ENCODE measurements around the gene COL16A1.

DNA sequence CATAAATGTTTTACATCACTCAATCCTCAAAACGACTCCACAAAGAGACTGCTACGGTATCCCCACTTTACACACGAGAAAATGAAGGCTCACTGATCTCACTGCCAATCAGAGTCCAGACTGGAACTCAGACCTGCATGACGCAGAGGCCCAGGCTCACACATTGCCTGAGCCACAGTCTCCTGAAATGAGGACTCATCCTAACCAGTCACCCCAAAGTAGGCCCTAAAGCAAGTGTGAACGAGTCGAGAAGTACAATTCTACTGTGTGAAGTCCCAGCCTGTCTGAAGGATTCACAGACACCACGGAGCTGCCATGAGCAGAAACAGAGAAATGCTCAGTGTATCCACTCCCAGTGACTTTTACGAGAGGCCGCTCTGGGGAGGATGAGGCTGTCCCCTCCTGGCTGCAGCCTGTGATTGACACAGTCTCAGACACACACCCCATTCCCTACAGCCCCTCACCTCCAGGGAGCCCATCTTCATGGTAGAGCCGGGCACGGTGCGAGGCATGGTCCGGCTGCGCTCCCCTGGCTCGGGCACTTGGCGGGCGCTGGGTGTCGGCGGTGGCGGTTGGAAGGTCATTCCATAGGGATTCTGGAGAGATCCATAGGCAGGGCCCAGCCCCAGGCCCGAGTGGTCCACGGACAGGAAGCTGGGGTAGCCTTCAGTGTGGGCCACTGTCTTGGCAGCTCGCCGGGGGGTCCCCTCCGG lies 26.7 kb upstream of the COL16A1 start:
- TF ChIP-seq, protein P1, sequence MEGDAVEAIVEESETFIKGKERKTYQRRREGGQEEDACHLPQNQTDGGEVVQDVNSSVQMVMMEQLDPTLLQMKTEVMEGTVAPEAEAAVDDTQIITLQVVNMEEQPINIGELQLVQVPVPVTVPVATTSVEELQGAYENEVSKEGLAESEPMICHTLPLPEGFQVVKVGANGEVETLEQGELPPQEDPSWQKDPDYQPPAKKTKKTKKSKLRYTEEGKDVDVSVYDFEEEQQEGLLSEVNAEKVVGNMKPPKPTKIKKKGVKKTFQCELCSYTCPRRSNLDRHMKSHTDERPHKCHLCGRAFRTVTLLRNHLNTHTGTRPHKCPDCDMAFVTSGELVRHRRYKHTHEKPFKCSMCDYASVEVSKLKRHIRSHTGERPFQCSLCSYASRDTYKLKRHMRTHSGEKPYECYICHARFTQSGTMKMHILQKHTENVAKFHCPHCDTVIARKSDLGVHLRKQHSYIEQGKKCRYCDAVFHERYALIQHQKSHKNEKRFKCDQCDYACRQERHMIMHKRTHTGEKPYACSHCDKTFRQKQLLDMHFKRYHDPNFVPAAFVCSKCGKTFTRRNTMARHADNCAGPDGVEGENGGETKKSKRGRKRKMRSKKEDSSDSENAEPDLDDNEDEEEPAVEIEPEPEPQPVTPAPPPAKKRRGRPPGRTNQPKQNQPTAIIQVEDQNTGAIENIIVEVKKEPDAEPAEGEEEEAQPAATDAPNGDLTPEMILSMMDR (IDR thresholded peaks at IDR 0.05), result no peak
- TF ChIP-seq ZBTB33 (IDR thresholded peaks at IDR 0.05; ENCODE audit: borderline replicate concordance, low read depth) (no peak), NFIC (IDR thresholded peaks at IDR 0.05; ENCODE audit: borderline replicate concordance) (no peak), SMC3 (IDR thresholded peaks at IDR 0.05; ENCODE audit: low read depth, low read length) (no peak), FOXJ3 (CRISPR knock-in tag; IDR thresholded peaks at IDR 0.05) (no peak), RAD21 (IDR thresholded peaks at IDR 0.05; ENCODE audit: low read length) (no peak)
- TF ChIP-seq, protein P2, sequence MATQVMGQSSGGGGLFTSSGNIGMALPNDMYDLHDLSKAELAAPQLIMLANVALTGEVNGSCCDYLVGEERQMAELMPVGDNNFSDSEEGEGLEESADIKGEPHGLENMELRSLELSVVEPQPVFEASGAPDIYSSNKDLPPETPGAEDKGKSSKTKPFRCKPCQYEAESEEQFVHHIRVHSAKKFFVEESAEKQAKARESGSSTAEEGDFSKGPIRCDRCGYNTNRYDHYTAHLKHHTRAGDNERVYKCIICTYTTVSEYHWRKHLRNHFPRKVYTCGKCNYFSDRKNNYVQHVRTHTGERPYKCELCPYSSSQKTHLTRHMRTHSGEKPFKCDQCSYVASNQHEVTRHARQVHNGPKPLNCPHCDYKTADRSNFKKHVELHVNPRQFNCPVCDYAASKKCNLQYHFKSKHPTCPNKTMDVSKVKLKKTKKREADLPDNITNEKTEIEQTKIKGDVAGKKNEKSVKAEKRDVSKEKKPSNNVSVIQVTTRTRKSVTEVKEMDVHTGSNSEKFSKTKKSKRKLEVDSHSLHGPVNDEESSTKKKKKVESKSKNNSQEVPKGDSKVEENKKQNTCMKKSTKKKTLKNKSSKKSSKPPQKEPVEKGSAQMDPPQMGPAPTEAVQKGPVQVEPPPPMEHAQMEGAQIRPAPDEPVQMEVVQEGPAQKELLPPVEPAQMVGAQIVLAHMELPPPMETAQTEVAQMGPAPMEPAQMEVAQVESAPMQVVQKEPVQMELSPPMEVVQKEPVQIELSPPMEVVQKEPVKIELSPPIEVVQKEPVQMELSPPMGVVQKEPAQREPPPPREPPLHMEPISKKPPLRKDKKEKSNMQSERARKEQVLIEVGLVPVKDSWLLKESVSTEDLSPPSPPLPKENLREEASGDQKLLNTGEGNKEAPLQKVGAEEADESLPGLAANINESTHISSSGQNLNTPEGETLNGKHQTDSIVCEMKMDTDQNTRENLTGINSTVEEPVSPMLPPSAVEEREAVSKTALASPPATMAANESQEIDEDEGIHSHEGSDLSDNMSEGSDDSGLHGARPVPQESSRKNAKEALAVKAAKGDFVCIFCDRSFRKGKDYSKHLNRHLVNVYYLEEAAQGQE (IDR thresholded peaks at IDR 0.05; ENCODE audit: low read depth, low read length), result no peak

All from SK-N-SH (cell line).